Measurements from ENCODE around the gene COMMD7. TPM values are rescaled to one million over a fixed set of nuclear protein-coding genes. Genes with fewer than 3 reads are reported as not detected.

The COMMD7 gene
- total and polyA plus RNA-seq, 9 of the 15 experiments (the other 6 are each of a cell fraction or from before 2014, with no cell fraction given), result 11.9 to 69.1 (median 34.7) TPM

DNA sequence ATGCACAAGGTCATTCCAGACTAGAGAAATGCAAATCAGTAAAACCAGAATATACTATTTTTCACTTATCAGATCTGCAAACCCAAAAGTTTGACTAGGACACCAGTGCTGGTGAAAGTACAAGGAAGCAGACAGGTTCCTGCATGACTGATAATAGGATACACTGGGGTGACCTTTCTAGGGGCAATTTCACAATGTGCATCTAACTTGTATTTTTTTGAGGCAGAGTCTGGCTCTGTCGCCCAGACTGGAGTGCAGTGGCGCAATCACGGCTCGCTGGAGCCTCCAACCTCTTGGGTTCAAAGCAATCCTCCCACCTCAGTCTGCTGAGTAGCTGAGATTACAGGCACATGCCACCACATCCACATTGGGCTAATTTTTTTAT, 11.4 kb downstream of the COMMD7 start:
- Histone ChIP-seq H3K4me1 (replicated peaks in 1 of 2; ENCODE audit: control insufficient read depth in 2 of 2, insufficient read depth in 2 of 2, low read length in 2 of 2) (peaks cover 19 to 21% of the 10 kb centered on the region in 2 experiments), H2AFZ (ENCODE audit: low read depth, low read length) (no peak overlapping the region), H3K9me1 (ENCODE audit: control insufficient read depth, insufficient read depth, low read length) (no peaks in the 10 kb centered on the region), H3K4me2 (ENCODE audit: insufficient read depth, low read length) (no peak overlapping the region), H3K27ac (ENCODE audit: extremely low read depth, low read depth, low read length) (peak overlapping the region; percentile 59; the same call in 1 of the 3 replicates), H3K27me3 (ENCODE audit: control insufficient read depth in 2 of 2, insufficient read depth in 2 of 2, low read length in 2 of 2) (no peaks in the 10 kb centered on the region), H3K4me3 (no peak overlapping the region), H3K9ac (ENCODE audit: insufficient read depth in 1 of 2, low read depth in 2 of 2, low read length in 2 of 2) (no peak overlapping the region), H4K20me1 (replicated peaks; ENCODE audit: control insufficient read depth, insufficient read depth, low read length) (peaks cover 8% of the 10 kb centered on the region), H3K36me3 (ENCODE audit: control insufficient read depth, insufficient read depth, low read length) (peaks cover 12% of the 10 kb centered on the region; the same call in 2 of the 3 replicates), H3K79me2 (ENCODE audit: control insufficient read depth, insufficient read depth, low read length) (0 out of 3 replicates have a peak, but pooled peaks cover 2% of the 10 kb centered on the region), H3K9me3 (replicated peaks; ENCODE audit: control insufficient read depth, insufficient read depth, low read depth, low read length) (no peaks in the 10 kb centered on the region)
- BruUV-seq (replicated peaks), result no TSS peak
- intact Hi-C loops (cut with micrococcal nuclease) (no loop called here), in situ Hi-C loops (cut with MboI) (no loop called here)
- FAIRE-seq (no peak), ATAC-seq (peak; percentile 50), DNase-seq (ENCODE audit: extremely low read depth in 1 of 4, low spot score in 3 of 4) (no peak)
- 20% methylated on average over 4 of the region's 4 CpGs for WGBS (ENCODE audit: insufficient coverage, low coverage, missing lambda C conversion rate)
- POLR2A ChIA-PET, result interaction anchor here (0.7 to 2.9 kb wide), 4 partner anchors 10 to 51 kb away, joined by 3 to 19 read pairs (median 10); partner anchors contain the start of genes COMMD7 and DNMT3B
- CTCF ChIA-PET (ENCODE audit: low intra/inter-chr PET ratio), result no interaction called here
- TF ChIP-seq NR2C2 (CRISPR knock-in tag; IDR thresholded peaks at IDR 0.05) (no peak), NR2C2 (tag; IDR thresholded peaks at IDR 0.05) (peak; percentile 54), TEAD2 (tag; IDR thresholded peaks at IDR 0.05) (no peak), MEIS2 (IDR thresholded peaks at IDR 0.05; ENCODE audit: partially characterized antibody) (peak; percentile 9), SMAD4 (CRISPR knock-in tag; conservative IDR thresholded peaks at IDR 0.05) (0 out of 2 replicates have a peak, but pooled peaks have one; percentile 18), KLF13 (tag; IDR thresholded peaks at IDR 0.05; ENCODE audit: borderline replicate concordance, low read depth) (no peak), ZBTB17 (CRISPR knock-in tag; IDR thresholded peaks at IDR 0.05) (no peak), ZNF696 (CRISPR knock-in tag; conservative IDR thresholded peaks at IDR 0.05) (no peak), ZNF175 (CRISPR knock-in tag; IDR thresholded peaks at IDR 0.05; ENCODE audit: low read depth) (no peak), PTRF (tag; IDR thresholded peaks at IDR 0.05) (no peak), HDAC2 (IDR thresholded peaks at IDR 0.05) (peak; percentile 39; the same call in 1 of the 2 replicates), HLTF (IDR thresholded peaks at IDR 0.05) (no peak), BHLHE40 (IDR thresholded peaks at IDR 0.05; ENCODE audit: low read length) (peak; percentile 70), SRF (CRISPR knock-in tag; IDR thresholded peaks at IDR 0.05) (no peak; a peak in 1 of 4 replicates), HDAC6 (IDR thresholded peaks at IDR 0.05; ENCODE audit: low read depth, low read length) (no peak), FIP1L1 (IDR thresholded peaks at IDR 0.05; ENCODE audit: low read depth, low read length, poor library complexity, severe bottlenecking) (no peak), KLF10 (CRISPR knock-in tag; IDR thresholded peaks at IDR 0.05) (no peak), XRCC4 (IDR thresholded peaks at IDR 0.05; ENCODE audit: extremely low read depth, insufficient read depth, insufficient read length) (no peak), MCM5 (IDR thresholded peaks at IDR 0.05; ENCODE audit: low read depth) (no peak), YY1 (IDR thresholded peaks at IDR 0.05; ENCODE audit: borderline replicate concordance in 1 of 3, control insufficient read depth in 1 of 3, extremely low read depth in 1 of 3, insufficient read depth in 3 of 3, insufficient read length in 1 of 3, insufficient replicate concordance in 2 of 3, low read depth in 1 of 3, low read length in 2 of 3) (no peak)
- TF ChIP-seq, protein P1, sequence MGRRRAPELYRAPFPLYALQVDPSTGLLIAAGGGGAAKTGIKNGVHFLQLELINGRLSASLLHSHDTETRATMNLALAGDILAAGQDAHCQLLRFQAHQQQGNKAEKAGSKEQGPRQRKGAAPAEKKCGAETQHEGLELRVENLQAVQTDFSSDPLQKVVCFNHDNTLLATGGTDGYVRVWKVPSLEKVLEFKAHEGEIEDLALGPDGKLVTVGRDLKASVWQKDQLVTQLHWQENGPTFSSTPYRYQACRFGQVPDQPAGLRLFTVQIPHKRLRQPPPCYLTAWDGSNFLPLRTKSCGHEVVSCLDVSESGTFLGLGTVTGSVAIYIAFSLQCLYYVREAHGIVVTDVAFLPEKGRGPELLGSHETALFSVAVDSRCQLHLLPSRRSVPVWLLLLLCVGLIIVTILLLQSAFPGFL (CRISPR knock-in tag; IDR thresholded peaks at IDR 0.05), result no peak
- TF ChIP-seq, protein P2, sequence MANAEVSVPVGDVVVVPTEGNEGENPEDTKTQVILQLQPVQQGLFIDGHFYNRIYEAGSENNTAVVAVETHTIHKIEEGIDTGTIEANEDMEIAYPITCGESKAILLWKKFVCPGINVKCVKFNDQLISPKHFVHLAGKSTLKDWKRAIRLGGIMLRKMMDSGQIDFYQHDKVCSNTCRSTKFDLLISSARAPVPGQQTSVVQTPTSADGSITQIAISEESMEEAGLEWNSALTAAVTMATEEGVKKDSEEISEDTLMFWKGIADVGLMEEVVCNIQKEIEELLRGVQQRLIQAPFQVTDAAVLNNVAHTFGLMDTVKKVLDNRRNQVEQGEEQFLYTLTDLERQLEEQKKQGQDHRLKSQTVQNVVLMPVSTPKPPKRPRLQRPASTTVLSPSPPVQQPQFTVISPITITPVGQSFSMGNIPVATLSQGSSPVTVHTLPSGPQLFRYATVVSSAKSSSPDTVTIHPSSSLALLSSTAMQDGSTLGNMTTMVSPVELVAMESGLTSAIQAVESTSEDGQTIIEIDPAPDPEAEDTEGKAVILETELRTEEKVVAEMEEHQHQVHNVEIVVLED (CRISPR knock-in tag; IDR thresholded peaks at IDR 0.05), result no peak
